Hepatocyte (in vitro differentiated cells): ENCODE measurements around the gene ZNF804B.

ENCODE experiments used
- EZH2 ChIP-seq: fragments of 200-600 bp; sonication (generic); IDR thresholded peaks from 2 replicates; pipeline ENCODE4 v1.6.1; 2016; ENCODE audit warnings: antibody characterized with exemption, mild to moderate bottlenecking, borderline replicate concordance
- EZH2phosphoT487 ChIP-seq: fragments of 200-600 bp; sonication (generic); IDR thresholded peaks from one replicate; pipeline ENCODE4 v1.6.1; 2018; ENCODE audit warnings: antibody characterized with exemption, mild to moderate bottlenecking, low read depth, moderate library complexity; ENCODE audit not compliant: unreplicated experiment, severe bottlenecking
- TF ChIP-seq, protein P1 (sequence below): fragments of 200-600 bp; sonication (generic); IDR thresholded peaks from 2 replicates; pipeline ENCODE4 v1.5.1; 2016; ENCODE audit warnings: antibody characterized with exemption, mild to moderate bottlenecking; ENCODE audit not compliant: poor library complexity

DNA sequence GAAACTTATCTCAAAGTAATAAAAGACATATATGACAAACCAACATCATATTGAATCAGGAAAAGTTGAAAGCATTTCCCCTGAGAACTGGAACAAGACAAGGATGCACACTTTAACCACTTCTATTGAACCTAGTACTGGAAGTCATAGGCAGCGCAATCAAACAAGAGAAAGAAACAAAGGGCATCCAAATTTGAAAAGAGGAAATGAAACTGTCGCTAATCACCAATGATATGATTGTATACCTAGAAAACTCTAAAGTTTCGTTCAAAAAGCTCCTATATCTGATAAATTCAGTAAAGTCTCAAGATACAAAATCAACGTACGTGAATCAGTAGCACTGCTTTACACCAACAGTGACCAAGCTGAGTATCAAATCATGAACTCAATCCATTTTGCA is 173.8 kb downstream of the ZNF804B start:
- TF ChIP-seq, protein P1, sequence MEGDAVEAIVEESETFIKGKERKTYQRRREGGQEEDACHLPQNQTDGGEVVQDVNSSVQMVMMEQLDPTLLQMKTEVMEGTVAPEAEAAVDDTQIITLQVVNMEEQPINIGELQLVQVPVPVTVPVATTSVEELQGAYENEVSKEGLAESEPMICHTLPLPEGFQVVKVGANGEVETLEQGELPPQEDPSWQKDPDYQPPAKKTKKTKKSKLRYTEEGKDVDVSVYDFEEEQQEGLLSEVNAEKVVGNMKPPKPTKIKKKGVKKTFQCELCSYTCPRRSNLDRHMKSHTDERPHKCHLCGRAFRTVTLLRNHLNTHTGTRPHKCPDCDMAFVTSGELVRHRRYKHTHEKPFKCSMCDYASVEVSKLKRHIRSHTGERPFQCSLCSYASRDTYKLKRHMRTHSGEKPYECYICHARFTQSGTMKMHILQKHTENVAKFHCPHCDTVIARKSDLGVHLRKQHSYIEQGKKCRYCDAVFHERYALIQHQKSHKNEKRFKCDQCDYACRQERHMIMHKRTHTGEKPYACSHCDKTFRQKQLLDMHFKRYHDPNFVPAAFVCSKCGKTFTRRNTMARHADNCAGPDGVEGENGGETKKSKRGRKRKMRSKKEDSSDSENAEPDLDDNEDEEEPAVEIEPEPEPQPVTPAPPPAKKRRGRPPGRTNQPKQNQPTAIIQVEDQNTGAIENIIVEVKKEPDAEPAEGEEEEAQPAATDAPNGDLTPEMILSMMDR, result no peak
- TF ChIP-seq EZH2phosphoT487 (no peak), EZH2 (no peak)
